Hindlimb muscle (tissue), 1 donor: ENCODE data around the gene CDH4. TPM values are rescaled to one million over a fixed set of nuclear protein-coding genes. Genes with fewer than 3 reads are reported as not detected.

Experiments
- DNase-seq: peaks from one replicate; pipeline ENCODE4 v3.0.0-alpha.2; 2013
- polyA plus RNA-seq: library from polyadenylated mRNA; unstranded; fragments of 120-200 nt; gene quantifications from one replicate; pipeline ENCODE4 v1.2.1, GENCODE V29; 2013; ENCODE audit not compliant: insufficient read length

The CDH4 gene
- polyA plus RNA-seq, 1 donor = 1.0 TPM

DNA sequence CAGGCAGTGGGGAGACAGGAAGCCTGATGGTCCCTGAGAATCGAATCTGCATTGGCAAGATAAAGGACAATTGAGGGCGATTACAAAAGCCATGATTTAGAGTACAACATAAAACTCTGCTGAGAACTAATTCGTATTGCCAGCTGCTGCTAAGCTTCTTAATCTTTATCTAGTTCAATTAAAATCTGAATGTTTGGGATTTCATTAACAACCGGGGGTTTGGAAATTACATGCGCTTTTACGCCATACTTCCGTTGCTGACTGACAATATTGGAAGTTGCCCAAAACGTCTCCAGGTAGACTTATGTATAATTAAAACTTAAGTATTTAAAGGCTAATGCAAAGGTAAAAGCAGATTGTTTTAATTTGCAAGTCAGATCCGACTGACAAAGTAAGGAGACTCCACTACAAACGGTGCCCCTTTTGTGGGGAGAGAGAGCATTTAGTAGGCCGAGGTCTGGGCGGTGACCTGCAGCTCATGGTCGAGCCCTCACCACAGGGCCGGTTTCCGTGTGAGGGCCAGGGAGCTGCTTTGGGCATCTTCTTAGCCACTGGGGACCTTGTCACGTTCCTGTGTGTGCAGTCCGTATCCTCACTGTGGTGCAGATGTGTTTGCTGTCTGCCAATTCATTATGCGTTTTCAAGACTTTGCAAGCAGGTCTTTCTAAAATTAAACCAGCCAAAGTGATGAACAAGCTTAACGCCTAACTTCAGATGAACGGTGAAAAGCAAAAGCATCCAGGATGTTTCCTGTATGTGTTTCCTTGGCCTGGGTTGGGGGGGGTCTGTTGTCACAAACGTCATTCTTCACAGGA is 49.9 kb downstream of the CDH4 start:
- DNase-seq = no peak

DNA sequence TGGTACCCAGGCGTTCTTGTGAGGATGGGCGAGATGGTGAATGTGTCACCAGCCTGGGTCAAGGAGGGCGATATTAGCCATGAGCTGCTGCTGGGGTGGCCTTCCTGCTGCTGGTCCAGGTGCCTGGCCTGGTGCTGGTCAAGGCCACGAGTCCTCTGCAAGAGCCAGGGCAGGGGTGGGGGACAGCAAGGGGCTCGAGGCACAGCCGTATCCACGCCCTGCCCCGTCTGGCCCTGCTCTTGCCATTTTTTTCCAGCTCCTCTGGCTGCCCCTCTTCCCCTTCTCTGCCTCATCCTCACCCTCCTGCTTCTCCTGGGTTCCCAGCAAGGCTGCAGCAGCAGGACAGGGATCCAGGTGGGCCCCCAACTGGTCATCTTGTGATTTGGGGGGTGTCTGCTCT is 51.2 kb downstream of the CDH4 start:
- no peak for DNase-seq

DNA sequence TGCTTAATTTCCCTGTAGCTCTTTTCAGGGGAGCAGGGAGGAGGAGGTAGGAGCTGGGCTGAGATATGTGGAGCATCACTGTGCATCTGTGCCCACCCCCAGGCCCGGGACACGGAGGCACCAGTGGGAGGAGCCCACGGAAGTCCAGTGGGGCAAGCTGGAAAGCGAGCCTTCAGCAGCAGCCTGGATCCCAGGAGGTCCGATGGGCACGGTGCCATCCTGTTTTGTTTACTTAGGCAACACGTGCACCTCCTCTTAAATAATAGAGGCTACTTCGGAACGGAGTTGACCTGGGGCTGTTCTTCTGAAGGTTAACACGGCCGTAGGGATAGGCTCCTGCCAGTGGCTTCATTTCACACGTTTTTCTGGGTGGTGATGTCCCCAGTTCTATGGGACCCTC is 51.6 kb downstream of the CDH4 start:
- no peak for DNase-seq

DNA sequence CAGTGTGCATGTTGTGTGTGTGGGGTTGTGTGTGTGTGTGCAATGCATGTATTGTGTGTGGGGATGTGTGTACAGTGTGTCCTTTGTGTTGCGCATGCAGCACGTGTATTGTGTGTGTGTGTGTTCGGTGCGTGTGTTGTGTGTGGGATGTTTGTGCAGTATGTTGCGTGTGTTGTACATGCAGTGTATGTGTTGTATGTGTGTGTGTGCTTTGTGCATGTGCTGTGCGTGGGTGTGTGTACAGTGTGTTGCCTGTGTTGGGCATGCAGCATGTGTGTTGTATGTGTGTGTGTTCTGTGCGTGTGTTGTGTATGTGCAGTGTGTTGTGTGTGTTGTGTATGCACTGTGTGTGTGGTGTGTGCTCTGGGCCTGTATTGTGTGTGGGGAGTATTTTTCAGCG is 52.7 kb downstream of the CDH4 start:
- no peak for DNase-seq

DNA sequence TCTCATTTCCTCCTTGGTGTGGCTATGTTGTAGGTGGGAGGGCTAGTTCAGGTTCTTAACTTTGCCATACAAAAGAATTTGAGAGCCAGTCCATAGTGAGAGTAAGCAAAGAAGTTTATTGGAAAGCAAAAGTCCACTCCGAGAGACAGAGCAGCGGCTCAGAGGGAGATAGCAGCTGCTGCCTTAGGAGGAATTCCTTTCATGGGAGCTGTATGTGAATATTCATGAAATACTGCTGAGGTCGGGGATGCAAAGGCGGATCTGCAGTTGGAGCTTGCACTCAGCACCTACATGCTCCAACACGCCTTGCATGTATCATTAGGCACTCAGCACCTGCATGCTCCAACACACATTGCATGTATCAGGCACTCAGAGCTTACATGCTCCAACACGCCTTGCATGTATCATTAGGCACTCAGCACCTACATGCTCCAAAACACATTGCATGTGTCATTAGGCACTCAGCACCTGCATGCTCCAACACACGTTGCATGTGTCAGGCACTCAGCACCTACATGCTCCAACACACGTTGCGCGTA is 54.9 kb downstream of the CDH4 start:
- DNase-seq = no peak

DNA sequence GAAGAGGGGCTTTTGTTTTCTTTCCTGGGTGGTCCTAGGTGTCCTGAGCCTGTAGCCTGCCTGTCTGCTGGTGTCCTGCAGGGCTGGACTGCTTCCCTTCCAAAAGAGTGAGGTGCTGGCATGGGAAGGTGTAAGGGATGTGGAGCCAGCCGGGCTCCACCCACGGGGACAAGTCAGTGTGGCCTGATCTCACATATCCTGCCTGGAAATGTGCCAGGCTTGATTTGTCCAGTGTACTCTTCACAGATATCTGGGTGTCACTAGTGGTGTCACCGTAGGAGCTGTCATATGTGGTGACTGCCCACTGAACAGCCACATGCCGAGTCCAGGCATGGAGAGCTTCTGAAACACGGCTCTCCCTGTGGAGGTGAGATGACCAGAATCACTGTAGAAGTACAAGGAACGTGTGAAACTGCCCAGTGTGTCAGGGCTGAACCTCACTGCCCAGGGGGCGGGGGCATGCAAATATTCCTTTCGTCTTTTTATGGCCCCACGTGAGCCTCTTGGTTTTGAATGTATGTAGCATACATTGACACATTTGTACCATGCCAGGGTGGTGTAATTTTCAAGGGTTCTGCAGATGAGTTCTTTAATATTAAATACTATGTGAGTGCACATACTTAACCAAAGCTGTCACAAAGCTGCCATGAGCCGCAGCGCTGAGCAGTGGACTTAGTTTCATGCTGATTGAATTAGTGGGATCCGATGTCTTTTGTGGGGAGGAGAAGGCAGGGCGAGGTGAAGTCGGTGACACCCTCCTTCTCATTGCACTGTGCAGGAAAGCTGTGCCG is 55.8 kb downstream of the CDH4 start:
- no peak for DNase-seq

DNA sequence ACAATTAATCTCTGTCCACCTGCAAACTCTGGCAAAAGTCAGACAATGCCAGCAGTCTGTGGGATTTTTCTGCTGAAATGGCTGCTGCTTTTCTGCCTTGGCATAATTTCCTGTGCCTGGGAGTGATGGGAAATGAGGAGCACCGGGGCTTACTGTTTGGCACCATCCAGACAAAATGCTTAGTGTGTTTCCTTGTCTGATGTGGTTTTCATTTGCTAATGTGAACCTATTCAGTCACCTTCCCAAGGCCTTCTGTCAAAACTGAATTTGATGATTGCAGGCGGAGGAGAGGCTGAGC is 56.4 kb downstream of the CDH4 start:
- no peak for DNase-seq

DNA sequence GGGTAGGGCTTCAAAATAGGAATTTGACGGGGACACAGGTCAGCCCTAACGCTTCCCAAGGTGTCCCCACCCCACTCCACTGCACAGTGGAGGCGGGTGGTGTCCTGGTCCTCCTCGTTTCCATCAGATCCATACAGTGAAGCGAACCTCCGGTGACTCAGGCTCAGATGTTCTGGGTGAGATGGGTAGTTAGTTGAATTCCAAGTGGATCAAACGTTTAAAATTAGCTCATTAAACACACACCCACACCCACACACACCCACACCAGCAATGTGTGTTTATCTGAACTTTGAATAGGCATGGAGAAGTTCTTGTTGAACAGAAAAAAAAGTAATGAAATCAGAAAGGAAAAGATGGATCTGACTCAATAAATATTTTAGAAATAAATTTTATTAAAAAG is 58.9 kb downstream of the CDH4 start:
- DNase-seq = no peak

DNA sequence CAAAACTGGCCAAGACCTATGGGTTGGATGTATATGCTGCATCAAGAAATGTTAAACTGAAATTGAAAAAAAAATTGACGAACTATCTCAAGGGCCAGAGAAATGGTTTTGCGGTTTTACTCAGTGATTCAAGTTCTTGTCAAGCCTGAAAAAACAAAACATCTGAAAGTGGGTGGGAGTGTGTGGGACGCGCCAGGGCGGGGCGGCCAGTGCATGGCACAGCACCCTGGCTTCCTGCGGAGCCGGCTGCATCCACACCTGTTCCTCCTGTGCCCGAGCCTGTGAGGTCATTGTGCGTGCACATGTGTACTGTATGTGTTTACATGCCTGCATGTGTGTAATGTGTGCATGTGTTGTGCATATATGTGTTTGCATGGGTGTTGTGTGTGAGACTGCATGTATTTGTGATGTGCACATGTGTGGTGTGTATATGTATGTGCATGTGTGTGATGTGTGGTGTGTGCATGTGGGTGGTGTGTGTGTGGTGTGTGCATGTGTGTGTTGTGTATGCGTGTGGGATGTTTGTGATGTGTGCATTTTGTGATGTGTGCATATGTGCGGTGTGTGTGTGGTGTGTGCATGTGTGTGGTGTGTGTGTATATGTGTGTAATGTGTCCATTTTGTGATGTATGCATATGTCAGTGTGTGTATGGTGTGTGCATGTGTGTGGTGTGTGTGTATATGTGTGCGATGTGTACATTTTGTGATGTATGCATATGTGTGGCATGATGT is 59.8 kb downstream of the CDH4 start:
- DNase-seq = no peak

DNA sequence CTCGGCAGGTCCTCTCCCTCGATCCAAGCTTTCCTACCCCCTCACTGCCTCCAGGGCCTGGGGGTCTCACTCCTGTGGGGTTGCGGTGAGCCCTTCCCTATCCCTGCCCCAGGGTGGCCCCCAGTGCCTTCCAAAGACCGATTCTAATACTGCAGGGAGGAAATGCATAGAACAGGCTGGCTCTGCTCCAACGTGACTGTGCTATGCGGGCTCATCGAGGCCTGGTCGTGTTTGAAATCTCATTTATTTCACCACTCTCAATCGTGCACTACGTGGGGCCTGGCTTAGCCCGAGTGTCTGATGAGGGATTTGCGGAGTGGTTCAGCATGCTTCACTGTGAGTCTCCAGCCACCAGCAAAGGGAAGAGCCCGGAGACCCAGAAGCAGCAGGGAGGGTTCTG is 60.9 kb downstream of the CDH4 start:
- DNase-seq = no peak

DNA sequence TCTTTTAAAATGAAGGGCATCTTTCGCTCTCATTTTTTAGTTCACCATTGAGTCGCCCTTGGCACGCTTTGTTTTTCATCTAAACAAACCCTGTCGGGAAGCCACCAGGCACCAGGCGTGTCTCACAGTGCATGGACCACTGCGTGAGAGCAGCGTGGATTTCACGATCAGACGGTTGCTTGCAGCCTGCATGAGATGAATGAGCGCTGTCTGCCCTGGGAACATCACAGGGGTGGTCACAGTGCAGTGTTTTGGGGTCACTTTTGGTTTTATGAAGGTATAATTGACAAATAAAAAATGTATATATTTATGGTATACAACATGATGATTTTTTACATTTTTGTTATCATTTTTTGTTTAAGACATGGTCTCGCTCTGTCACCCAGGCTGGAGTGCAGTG is 61.3 kb downstream of the CDH4 start:
- DNase-seq = no peak

DNA sequence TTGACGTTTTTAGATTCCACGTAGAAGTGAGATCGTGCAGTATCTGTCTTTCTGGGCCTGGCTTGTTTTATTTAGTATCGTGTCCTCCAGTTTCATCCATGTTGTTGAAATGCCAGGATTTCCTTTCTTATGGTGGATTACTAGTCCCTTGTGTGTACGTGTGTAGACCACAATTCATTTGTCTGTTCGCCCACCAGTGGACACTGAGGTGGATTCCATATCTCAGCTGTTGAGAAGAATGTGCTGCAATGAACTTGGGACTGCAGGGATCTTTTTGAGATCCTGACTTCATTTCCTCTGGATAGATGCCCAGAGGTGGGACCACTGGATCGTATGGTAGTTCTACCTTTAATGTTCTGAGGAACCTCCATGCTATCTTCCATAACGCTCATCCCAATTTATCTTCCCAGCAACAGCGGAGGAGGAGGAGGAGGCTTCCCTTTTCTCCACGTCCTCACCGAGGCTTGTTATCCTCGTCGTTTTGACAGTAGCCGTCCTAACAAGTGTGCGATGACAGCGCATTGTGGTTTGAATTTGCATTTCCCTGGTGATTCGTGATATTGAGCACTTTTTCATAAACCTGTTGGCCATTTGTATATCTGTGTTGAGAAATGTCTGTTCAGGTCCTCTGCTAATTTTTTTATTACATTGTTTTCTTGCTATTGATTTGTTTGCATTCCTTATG is 62.4 kb downstream of the CDH4 start:
- no peak for DNase-seq

DNA sequence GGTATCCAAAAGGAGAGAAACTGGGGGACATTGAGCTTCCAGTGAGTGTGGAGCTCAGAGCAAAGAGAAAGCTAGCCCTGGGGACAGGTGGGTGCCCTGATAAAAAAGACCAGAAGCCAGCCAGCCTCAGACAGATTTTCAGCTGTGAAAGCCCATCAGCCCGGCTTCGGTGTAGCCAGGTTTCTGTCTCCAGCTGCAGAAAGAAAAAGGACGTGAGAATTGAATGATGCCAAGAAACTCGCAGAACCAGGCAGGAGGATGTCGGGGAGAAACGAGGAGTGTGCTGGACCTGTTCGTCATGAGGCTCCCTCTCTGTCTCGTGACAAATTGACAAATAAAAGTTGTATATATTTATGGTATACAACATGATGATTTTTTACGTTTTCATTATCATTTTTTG is 63.3 kb downstream of the CDH4 start:
- DNase-seq = no peak

DNA sequence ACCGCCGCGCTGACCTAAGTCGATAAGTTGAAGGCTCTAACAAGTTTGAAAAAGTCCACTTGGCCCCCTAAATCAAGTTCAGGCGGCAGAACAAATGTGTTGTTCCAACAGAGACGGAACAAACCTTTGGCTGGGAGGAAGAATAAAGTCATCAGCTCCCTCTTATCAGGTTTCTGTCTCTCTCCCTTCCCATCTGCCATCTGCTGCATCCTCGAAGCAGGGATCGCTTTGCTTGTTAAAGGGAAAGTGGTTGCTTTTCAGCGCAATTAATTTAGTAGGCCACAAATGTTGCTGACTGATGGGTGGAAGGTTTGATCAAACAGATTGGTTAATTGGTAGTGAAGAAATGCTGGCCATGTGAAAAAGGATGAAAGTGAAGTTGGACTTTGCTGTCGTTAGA is 64.3 kb downstream of the CDH4 start:
- no peak for DNase-seq

DNA sequence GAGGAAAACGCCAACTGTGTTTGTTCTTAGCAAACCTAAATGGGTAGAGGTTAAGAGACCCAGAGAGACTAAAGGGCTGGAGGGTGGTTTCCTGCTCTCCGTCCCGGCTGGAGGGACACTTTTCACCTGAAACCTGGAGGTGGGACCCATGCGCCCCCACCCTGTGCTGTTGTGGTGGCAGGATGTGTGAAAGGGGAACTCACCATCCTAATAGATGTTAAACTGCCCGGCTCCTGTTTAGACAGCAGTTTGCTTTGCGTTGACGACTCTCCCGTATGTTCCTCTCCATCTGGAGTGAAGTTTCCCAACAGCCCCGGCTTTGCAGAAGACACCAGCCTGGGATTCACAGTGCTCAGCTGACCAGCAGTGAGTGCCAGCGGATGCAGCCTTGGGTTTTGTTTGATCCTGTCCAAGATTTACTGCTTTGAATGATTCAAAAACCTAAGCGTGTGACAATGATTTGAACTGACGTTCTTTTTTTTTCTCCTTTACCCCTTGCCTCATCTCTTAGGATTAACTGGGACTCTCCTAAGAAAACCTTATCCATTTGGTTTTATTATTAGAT is 66.0 kb downstream of the CDH4 start:
- DNase-seq = no peak

DNA sequence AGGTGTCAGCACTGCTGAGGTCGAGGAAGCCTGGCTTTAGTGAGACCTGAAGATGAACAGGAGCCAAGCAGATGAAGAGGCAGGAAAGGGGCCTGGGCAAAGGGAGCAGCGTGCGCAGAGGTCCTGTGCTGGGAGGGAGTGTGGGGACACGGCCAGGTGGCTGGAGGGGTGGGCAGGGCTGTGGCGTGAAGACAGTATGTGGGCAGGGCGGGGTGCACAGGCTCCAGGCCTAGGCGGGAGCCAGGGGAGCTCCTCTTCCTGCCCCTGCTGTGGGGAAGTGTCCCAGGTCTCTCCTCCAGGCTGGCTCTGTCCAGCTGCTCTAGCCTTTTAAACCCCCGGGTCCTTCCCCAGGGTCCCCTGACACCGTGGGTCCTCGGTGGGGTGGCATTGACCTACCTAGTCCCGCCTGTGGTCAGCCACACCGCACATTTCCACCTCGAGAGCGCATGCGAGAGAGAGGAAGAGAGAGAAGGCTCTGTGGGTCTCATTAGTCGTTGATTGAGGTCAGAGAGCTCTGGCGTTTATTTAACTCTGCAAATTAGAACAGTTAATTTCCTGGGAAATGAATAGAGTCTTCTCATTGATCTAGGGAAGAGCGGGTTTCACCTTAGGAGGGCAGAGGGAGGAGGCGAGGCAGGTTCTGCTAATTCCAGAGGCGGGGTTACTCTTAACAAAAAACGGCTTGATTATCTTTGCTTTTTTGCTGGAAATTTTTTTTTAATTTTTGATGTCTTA is 68.8 kb downstream of the CDH4 start:
- no peak for DNase-seq

DNA sequence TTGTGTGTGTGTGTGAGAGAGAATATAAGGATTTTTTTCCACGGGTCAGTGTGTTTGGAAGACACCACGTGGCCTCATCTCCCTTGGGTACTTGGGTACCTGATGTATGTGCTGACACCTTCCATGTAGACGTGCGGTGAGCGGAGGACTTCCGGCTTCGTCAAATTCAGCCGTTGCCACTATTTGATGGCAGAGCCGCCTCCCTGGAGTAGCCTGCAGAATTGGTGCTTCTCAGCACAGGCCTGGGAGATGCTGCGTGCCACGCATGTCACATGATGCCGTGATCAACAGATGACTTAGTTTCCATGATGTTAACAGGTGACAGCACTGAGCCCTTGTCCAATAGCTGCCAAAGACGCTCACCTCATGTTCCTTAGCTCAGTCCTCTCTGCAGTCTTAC is 69.4 kb downstream of the CDH4 start:
- no peak for DNase-seq

DNA sequence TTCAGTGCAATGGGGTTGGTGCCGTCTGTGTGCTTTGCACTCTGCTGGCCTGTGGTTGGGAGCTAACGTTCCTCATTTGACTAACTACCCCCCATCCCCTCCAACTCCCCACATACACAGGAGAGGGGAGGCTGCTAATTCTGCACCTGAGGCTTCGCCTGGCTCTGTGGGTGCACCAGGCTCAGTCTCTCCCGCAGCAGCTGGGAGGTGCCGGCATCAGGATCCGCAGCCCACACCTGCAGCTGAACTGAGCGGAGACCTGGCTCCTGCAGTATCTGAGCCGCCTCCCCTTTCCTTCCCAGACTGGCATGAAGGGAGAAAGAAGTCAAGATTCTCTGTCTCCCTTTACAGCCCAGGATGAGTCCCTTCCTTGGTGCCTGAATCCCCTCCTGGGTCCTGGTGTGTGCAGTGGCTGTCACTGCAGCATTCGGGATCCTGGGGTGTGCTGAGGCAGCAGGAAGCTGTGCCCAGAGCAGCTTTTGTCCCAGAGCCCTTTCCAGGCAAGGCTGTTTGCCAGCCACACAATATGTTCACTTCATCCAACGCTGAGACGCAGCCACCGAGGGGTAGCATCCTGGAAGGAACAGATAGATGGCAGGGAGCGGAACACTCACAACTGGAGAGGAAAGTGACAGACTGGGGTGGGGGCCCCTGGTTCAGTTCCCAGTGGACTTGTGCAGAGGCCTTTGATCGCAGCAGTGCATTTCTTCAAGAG is 70.2 kb downstream of the CDH4 start:
- DNase-seq = no peak

DNA sequence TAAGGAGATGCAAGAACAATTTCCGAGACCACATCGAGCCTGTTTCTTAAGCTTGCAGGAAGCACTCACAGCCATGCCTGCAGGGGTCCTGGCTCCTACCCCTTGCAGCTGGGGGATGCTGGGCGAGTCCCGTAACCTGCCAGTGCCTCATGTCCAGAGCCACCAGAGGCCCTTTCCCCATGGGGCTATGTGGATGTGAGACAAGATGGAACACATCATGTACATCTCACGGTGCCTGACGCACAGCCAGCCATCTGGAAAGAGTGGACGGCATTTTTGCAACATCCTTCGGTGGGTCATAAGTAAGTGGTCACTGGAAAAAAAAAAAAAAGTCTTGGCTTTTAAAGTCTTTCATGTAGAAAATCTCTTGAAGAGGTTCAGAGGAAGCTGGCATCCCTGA is 72.8 kb downstream of the CDH4 start:
- DNase-seq = no peak

DNA sequence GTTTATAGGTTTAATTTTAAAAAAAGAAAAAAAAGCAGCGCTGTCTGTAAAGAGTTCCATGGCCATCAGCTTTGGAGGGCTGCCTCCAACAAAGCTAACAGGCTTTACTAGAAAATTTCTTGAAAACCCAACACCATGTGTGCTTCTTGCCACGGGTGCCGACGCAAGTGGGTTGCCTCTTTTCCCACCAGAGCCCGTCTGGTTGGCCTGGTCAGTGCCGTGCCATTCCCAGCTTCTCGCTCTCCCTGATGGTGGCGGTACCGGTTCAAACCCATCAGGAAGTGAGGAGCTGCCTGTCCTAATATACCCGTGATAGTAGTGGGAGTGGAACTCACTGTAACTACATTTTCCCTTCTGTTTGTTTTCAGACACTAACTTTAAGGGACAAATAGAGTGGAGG is 73.7 kb downstream of the CDH4 start:
- DNase-seq = no peak

DNA sequence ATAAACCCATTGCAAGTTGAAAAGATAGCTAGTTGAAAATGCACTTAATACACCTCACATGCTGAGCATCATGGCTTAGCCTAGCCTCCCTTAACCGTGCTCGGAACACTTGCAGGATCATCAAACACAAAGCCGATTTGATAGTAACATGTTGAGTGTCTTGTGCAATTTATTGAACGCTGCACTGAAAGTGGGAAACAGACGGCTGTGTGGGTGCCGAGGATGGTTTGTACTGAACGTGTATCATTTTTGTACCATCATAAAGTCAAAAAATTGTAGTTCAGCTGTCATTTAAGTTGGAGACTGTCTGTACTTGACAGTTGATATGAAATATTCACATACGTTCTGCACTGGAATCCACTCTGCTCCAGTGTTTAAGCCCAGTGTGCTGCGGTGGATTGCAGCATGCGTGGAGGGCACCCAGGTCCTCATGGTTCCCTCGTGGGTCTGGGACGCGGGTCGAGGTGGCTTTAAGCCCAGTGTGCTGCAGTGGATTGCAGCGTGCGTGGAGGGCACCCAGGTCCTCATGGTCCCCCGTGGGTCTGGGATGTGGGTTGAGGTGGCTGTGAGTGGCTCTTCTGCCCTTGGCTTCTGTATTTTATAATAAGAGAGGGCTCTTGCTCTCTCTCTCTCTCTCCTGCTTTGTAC is 77.0 kb downstream of the CDH4 start:
- no peak for DNase-seq
